M059J (cell line): ENCODE measurements around the gene PKLR. TPM values are rescaled to one million over a fixed set of nuclear protein-coding genes. Genes with fewer than 3 reads are reported as not detected.
"Not testable (repeated sequence)": the region's sequence is repeated elsewhere in the genome, so short reads cannot be mapped to it uniquely, and the experiment has no call there.

Experiments
- DNase-seq: peaks from one replicate; pipeline ENCODE4 v3.0.0-alpha.2; 2012; ENCODE audit warnings: low read depth
- total RNA-seq: library from RNA; depleted of rRNA; stranded (reverse); fragments of >200 nt; shearing (Covaris generic); gene quantifications from 2 replicates; pipeline ENCODE4 v1.2.3, GENCODE V29; 2014

PKLR gene
- total RNA-seq, 1 experiment from 2014 or later: not detected

DNA sequence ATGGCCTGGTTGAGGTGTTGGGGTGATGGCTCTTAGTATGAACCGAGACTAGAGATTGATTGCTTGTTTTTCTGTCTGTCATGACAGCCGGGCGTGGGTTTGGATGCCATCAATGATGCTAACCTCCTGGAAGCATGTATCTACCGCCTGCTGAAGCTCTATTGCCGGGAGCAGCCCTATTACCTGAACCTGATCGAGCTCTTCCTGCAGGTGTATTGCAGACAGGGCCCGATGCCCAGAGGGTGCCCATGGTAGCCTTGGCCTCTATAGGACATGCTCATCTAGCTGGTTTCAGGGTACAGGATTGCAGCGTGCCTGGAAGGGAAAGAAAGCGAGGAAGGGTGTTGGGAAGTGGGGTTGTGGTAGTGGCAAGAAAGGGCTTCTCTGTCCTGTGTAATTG, 16.8 kb upstream of the PKLR start:
- no peak for DNase-seq

DNA sequence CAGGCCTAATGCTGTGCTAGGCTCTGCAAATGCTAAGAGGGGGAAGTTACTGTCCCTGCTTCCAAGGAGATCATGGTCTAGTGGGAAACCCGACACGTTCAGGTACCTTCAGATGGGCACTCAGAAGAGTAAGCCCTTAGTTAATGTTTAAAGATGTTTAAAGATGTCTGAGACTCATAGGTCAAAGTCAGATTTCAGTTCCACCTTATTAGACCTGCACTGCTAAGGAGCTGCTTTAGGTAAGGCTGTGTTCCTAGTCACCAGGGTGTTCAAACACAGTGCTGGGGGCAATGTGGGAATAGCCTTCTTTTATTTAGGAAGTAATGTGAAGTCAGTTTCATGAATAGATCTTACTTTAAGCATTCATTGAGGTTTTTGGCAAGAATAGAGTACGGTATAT, 15.7 kb upstream of the PKLR start:
- no peak for DNase-seq

GRCh38 chr1:155313261-155313660, 12.0 kb upstream of the PKLR start:
- DNase-seq: no peak

GRCh38 chr1:155309423-155310021, 8.3 kb upstream of the PKLR start:
- peak; percentile 44 for DNase-seq

DNA sequence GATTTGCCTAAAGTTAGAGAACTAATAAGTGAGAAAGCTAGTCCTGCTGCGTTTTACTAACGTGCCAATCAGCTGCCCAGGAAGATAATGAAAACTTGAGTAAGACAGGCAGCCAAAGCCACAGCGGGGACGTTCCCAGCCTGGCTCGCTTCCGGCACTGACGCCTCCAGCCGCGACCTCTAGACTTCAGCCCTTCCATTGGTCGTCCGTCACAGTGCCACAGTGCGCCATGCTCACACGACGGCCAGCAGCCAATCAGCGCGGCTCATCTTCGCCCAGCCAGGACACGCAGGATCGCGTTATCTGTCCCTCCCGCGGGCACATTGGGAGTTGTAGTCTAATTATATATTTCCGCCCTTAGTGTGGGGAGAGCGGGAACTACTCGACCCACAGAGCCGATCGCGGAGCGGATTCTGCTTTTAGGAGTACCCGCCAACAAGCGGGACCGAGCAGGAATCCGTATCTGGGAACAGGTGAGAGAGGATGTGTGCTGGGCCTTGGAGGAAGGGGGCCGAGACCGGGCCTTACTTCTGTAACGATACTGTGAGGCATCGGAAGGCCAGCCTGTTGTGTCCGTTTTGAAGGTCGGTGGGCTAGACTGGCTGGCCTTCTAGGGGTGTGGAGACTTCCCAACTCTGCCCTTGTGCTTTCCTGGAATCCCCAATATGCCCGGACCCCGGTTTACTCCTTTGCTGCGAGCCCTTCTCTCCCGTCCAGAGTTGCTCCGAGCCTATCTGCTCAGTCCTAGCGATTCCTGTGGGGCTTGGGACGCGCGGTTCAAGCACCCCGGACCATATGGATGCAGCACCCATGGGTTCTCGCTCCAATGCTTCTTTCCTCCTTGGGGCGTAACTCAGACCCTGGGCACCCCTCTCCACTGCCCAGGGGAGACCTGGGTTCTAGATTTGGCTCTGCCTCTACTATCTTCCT, 7.5 kb upstream of the PKLR start, which contains the start of gene FDPS:
TSS of gene FDPS (plus strand) at position 374 of the 930 bp plus-strand sequence. CDS start 924 bp downstream, outside the sequence.
- DNase-seq: peak; percentile 100

GRCh38 chr1:155307247-155307740, 6.1 kb upstream of the PKLR start:
- DNase-seq: peak; percentile 53

- DNase-seq: no peak
Measured at GRCh38 chr1:155305881-155306391, 4.7 kb upstream of the PKLR start.

GRCh38 chr1:155304558-155305063, 3.4 kb upstream of the PKLR start:
- DNase-seq: no peak

DNA sequence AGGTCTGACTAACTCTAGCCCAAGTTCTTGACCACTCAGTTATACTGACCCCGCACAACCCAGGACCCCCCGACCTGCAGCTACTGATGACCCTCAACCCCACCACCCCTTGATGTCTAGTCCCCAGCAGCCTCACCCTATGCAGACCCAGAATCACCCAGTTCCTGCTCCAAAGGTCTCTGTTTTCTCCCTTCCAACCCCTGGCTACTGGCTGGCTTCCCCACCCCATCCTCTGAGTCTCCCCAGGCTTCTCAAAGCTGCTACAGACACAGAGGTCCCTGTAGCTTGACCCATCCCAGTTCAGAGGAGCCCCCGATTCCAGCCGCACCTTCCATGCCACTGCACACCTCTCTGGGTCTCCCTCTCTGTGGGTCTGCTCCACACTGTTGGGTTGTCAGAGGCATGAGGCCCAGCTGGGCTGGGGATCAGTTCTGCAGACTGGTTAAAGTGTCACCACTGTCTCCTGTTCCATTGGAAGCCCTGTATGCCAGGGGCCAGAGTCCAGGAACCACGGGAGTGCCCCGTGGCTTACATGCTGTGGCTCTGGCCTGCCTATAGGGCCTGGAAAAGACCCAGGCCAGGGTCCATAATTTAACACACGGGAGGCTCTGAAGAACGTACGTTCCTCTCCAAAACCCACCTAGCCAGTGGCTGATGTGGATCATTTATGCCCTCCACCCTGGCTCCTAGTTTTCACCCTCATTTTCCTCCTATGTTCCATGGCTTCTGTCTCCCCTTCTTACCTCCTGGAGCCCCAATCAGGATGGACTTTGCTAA, 497 bp downstream of the PKLR start:
- no peak for DNase-seq

DNA sequence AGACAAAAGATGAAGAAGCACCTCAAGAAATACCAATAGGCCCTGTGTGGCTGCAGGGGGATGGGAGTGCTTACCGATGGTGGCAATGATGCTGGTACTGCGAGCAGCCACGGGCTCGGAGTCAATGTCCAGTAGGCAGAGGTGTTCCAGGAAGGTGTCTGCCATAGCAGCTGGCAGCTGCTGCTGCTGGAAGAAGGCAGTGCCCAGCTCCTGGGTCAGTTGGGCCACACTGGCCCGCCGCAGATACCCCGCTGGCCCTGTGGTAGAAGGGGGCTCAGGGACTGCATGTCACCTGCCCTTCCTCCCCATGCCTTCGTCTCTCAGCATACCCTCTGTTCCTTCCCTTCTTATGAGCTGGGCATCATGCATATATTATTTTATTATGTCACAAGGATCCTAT, 1.2 kb downstream of the PKLR start:
- DNase-seq: no peak

DNA sequence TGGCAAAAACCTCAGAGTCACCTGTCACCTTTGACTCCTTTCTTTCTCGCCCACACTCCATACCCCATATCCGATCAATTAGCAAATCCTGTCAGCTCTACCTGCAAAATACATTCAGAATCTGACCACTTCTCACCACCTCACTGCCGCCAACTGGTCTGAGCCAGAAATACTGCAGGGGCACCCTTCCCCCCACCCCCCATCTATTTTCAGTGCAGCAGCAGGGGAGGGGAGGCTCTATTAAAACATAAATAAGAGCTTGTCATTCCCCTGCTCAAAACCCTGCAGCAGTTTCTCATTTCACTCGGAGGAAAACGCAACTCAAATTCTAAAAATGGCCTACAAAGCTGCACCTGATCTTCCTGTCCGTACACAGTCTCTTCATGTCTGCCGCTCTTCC, 3.9 kb downstream of the PKLR start:
- DNase-seq: no peak

DNA sequence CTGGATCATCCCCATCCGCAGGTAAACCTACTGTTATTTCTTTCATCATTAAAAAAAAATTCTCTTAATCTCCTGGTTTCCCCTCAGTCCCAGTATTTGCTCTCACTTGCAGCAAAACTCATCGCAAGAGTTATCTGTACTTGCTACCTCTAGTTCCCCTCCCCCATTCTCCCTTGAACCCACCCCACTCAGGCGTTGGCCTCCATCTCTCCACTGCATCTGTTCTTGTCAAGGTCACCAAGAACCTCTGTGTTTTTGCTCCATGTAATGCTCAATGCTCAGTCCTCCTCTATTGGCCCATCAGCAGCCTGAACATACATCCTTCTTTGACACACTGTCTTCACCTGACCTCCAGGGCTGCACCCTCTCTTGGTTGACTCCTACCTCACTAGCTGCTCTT, 4.6 kb downstream of the PKLR start:
- DNase-seq: no peak

DNA sequence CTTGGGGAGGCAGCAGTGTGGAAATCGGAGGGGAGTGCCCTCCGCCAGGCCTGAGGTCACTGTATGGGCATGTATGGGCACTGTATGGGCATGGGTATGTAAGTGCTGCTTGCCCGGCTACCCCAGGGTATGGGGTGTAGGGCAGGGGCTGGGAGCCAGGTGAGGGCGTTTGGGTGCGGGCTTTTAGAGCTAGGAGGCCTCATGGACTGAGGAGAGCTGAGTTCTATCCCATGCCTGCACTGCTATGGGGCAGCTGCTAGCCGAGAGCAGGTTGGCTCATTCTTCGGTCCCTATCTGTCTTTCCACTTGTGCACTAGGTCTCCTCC, 5.3 kb downstream of the PKLR start:
- DNase-seq: no peak

DNA sequence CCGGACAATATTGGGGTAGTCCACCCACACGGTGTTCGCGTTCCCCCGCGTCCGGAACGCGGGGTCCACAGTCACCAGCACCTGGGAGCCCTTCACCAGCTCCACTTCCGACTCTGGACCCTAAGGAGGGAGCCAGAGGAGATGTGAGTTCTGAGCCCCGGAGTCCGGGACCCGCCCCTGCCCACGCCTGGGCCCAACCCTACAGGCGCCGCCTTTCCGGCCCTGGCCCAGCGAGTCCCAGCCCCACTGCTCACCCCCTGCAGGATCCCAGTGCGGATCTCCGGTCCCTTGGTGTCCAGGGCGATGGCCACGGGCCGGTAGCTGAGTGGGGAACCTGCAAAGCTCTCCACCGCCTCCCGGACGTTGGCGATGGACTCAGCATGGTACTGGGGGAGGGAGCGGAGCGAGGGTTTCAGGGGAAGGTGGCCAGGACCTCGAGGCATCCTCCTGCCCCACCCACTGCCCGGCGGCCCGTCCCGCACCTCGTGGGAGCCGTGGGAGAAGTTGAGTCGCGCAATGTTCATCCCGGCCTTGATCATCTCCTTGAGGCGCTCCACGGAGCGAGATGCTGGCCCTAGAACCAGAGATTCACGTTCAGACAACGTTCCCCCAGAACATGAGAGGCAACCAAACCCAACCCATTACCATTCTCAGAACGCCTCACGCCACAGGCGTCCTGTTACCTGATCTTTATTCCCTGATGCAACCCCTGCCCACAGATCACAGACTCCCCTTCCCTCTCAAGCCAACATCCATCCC, 5.9 kb downstream of the PKLR start:
- DNase-seq: no peak

DNA sequence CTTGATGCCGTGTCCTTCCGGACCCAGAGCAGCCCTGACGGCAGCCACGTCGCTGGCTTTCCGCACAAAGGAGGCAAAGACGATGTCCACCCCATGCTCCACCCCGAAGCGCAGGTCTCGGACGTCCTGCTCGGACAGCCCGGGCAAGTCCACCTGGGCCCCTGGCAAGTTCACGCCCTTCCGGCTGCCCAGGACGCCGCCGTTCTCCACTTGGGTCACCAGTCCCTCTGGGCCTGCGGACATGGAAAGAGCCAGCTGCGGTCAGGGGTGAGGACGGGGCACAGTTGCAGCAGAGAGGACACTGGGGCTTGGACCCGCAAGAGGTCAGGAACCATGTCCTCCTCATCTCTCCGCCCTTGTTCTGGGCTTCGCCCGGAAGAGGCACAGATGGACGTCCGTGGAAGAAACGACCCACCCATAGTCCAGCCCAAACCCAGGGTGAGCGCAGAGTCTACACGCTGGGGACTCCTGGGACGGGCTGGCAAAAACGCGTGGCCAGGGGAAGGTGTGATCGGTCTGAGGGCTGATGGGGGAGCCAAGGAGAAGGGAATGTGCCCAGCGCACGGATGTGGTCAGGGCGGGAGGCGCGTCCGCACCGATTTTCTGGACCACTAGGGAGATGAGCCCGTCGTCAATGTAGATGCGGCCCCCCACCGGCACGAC, 6.6 kb downstream of the PKLR start:
- DNase-seq: no peak

- no peak for DNase-seq
Measured at GRCh38 chr1:155293086-155293749, 8.0 kb downstream of the PKLR start.

GRCh38 chr1:155291006-155291405, 10.2 kb downstream of the PKLR start:
- DNase-seq: not testable (repeated sequence)

DNA sequence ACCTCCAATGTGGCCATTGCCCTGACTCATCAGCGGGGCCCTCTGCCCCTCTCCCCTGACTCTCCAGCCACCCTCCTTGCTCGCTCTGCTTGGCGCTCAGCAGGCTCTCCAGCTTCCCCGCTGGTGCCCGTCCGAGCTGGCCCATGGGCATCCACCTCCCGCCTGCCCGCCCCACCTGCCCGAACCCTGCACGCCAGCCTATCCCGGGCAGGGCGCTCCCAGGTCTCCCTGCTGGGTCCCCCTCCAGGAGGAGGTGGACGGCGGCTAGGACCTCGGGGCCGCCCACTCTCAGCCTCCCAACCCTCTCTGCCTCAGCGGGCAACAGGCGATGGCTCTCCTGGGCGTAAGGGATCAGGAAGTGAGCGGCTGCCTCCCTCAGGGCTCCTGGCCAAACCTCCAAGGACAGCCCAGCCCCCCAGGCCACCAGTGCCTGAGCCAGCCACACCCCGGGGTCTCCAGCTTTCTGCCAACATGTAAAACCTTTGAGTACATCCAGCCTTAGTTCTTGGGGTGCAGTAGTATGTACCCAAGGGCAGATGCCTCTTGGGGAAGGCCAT, 13.2 kb downstream of the PKLR start:
- no peak for DNase-seq

DNA sequence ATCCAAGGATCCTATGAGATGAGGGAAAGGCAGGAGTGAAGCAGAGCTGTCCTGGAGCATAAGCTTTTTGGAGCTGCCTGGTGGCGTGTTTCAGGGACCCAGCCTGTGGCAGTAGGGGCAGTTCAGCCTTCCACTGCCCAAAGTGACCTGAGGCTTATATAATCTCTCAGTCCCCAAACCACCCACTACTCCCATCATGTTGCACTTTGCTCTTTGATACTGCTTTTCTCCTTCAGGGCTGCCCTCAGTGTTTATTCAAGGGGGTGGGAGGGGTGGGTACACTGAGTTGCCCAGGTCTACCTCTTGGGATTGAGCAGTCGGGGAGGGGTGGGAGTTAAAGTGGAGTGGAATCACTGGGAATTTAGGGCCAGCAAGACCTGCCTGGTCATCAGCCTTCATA, 14.7 kb downstream of the PKLR start:
- no peak for DNase-seq

DNA sequence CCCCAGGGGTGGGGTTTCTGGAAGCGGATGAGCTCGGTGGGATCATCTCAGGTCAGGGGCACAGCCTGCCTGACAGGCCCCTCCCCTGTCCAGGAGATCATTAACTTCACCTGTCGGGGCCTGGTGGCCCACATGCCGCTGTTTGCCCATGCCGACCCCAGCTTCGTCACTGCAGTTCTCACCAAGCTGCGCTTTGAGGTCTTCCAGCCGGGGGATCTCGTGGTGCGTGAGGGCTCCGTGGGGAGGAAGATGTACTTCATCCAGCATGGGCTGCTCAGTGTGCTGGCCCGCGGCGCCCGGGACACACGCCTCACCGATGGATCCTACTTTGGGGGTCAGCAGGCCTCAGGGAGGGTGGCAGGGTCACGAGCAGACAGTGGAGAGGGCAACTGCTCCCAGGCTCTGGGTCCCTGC, 15.6 kb downstream of the PKLR start:
- no peak for DNase-seq
